OCI-LY1 (cell line): ENCODE measurements around the gene ARHGAP22.

Experiments used
- H2AFZ ChIP-seq: fragments of 200-600 bp; sonication (generic), shearing (Covaris generic); 2 replicates; pipeline ENCODE4 v1.6.0; 2014; ENCODE audit warnings: antibody characterized with exemption, mild to moderate bottlenecking, low read length
- H3F3A ChIP-seq: fragments of 200-600 bp; sonication (generic), shearing (Covaris generic); 2 replicates; pipeline ENCODE4 v1.6.0; 2014; ENCODE audit warnings: mild to moderate bottlenecking, antibody characterized with exemption, low read length, moderate library complexity; ENCODE audit not compliant: insufficient read depth
- H3K27ac ChIP-seq: fragments of 200-600 bp; sonication (generic); 2 replicates; pipeline ENCODE4 v1.5.1; 2014; ENCODE audit warnings: low read length, mixed run types, mild to moderate bottlenecking, low read depth; ENCODE audit not compliant: poor library complexity, severe bottlenecking
- H3K27me3 ChIP-seq: fragments of 200-600 bp; sonication (generic); 2 replicates; pipeline ENCODE4 v1.6.0; 2014; ENCODE audit warnings: antibody characterized with exemption, mild to moderate bottlenecking, low read length, moderate library complexity; ENCODE audit not compliant: insufficient read depth
- H3K36me3 ChIP-seq: fragments of 200-600 bp; sonication (generic); 2 replicates; pipeline ENCODE4 v1.6.1; 2014; ENCODE audit warnings: mild to moderate bottlenecking, antibody characterized with exemption, low read length, moderate library complexity, mixed read lengths; ENCODE audit not compliant: insufficient read depth
- H3K4me1 ChIP-seq: fragments of 200-600 bp; sonication (generic); 2 replicates; pipeline ENCODE4 v1.5.1; 2014; ENCODE audit warnings: mild to moderate bottlenecking, low read length, moderate library complexity; ENCODE audit not compliant: insufficient read depth, severe bottlenecking
- H3K4me2 ChIP-seq: fragments of 200-600 bp; sonication (generic), shearing (Covaris generic); 2 replicates; pipeline ENCODE4 v1.6.1; 2014; ENCODE audit warnings: low read length
- H3K4me3 ChIP-seq: fragments of 200-600 bp; sonication (generic); 2 replicates; pipeline ENCODE4 v1.5.1; 2014; ENCODE audit warnings: low read length, low read depth, mild to moderate bottlenecking, mixed read lengths; ENCODE audit not compliant: poor library complexity, severe bottlenecking
- H3K79me2 ChIP-seq: fragments of 200-600 bp; shearing (Covaris generic); 2 replicates; pipeline ENCODE4 v1.6.1; 2016; ENCODE audit warnings: mixed run types, low read length, mixed read lengths; ENCODE audit not compliant: insufficient read depth
- H3K9ac ChIP-seq: fragments of 200-600 bp; sonication (generic), shearing (Covaris generic); 2 replicates; pipeline ENCODE4 v1.6.1; 2014; ENCODE audit warnings: mild to moderate bottlenecking, low read length, mixed read lengths
- H3K9me2 ChIP-seq: fragments of 200-600 bp; sonication (generic), shearing (Covaris generic); 2 replicates; pipeline ENCODE4 v1.6.1; 2014; ENCODE audit warnings: low read depth, mild to moderate bottlenecking, low read length, mixed read lengths
- H3K9me3 ChIP-seq: fragments of 200-600 bp; shearing (Covaris generic); 2 replicates; pipeline ENCODE4 v1.6.1; 2014; ENCODE audit warnings: low read length, mixed read lengths
- H4K20me1 ChIP-seq: fragments of 200-600 bp; sonication (generic), shearing (Covaris generic); 2 replicates; pipeline ENCODE4 v1.6.0; 2016; ENCODE audit warnings: mild to moderate bottlenecking, low read length; ENCODE audit not compliant: insufficient read depth
- CTCF ChIP-seq: fragments of 200-600 bp; sonication (generic), shearing (Covaris generic); IDR thresholded peaks from 2 replicates; pipeline ENCODE4 v1.5.1; 2017; ENCODE audit warnings: mild to moderate bottlenecking, antibody characterized with exemption, low read length, moderate library complexity, mixed read lengths
- EZH2 ChIP-seq: fragments of 200-600 bp; sonication (generic), shearing (Covaris generic); IDR thresholded peaks from 2 replicates; pipeline ENCODE4 v1.8.0; 2017; ENCODE audit warnings: borderline replicate concordance, mixed run types, mild to moderate bottlenecking, antibody characterized with exemption, low read length, moderate library complexity, mixed read lengths

ARHGAP22 gene

GRCh38 chr10:48399551-48399950, 205.3 kb downstream of the ARHGAP22 start:
- H3K9me3 ChIP-seq, result no peaks in the 10 kb centered on the region
- no peaks in the 10 kb centered on the region for H3K36me3 ChIP-seq
- no peaks in the 10 kb centered on the region for H3K4me1 ChIP-seq
- no peak overlapping the region for H2AFZ ChIP-seq
- TF ChIP-seq CTCF (no peak), EZH2 (no peak)
- no peaks in the 10 kb centered on the region for H3K9me2 ChIP-seq
- H3K27ac ChIP-seq, result no peak overlapping the region
- no peaks in the 10 kb centered on the region for H3F3A ChIP-seq
- no peaks in the 10 kb centered on the region for H4K20me1 ChIP-seq
- no peak overlapping the region for H3K4me2 ChIP-seq
- no peak overlapping the region for H3K4me3 ChIP-seq
- no peaks in the 10 kb centered on the region for H3K27me3 ChIP-seq
- H3K79me2 ChIP-seq, result no peaks in the 10 kb centered on the region
- H3K9ac ChIP-seq, result no peak overlapping the region

- Histone ChIP-seq H3K27ac (no peak overlapping the region), H4K20me1 (no peaks in the 10 kb centered on the region), H3K4me1 (no peaks in the 10 kb centered on the region), H3K4me2 (no peak overlapping the region), H3K27me3 (no peaks in the 10 kb centered on the region), H3K9ac (no peak overlapping the region), H3K9me2 (no peaks in the 10 kb centered on the region), H2AFZ (no peak overlapping the region), H3F3A (no peaks in the 10 kb centered on the region), H3K9me3 (no peaks in the 10 kb centered on the region), H3K79me2 (no peaks in the 10 kb centered on the region), H3K4me3 (no peak overlapping the region), H3K36me3 (no peaks in the 10 kb centered on the region)
- TF ChIP-seq CTCF, result no peak
- no peak for TF ChIP-seq EZH2
Measured at GRCh38 chr10:48399056-48399541, 205.8 kb downstream of the ARHGAP22 start.

- Histone ChIP-seq H3K9me2 (no peaks in the 10 kb centered on the region), H3K27me3 (no peaks in the 10 kb centered on the region), H3F3A (no peaks in the 10 kb centered on the region), H3K9me3 (no peaks in the 10 kb centered on the region), H3K36me3 (no peaks in the 10 kb centered on the region), H4K20me1 (no peaks in the 10 kb centered on the region), H3K4me1 (no peaks in the 10 kb centered on the region), H3K4me2 (no peak overlapping the region), H2AFZ (no peak overlapping the region), H3K9ac (no peak overlapping the region), H3K4me3 (no peak overlapping the region), H3K27ac (no peak overlapping the region), H3K79me2 (no peaks in the 10 kb centered on the region)
- no peak for TF ChIP-seq EZH2
Measured at GRCh38 chr10:48398261-48398660, 206.6 kb downstream of the ARHGAP22 start.
